H1 (cell line): Measurements from ENCODE around the gene DDAH2. TPM values are rescaled to one million over a fixed set of nuclear protein-coding genes. Genes with fewer than 3 reads are reported as not detected.
A peak's percentile ranks its signal among the peaks of the same experiment; 100 is the strongest.

Source experiments
- CTCF ChIA-PET: fragments of 300-600 bp; sonication (Branson Sonifier 250); formaldehyde crosslinking; loops from one replicate; lab custom pipeline; 2021; ENCODE audit not compliant: partially characterized antibody; lab: Charles Lee
- POLR2A ChIA-PET: fragments of 300-600 bp; sonication (Branson Sonifier 250); formaldehyde crosslinking; loops from one replicate; lab custom pipeline; 2021; ENCODE audit warnings: inconsistent platforms; ENCODE audit not compliant: partially characterized antibody; lab: Charles Lee
- DNase-seq, 2 experiments: peaks; one replicate each; pipeline versions ENCODE4 v3.0.0 to v3.0.0-alpha.2; 2010 to 2022; ENCODE audit warnings: low spot score in 2 of 2, low read depth in 1 of 2, mixed read lengths in 1 of 2
- FAIRE-seq: peaks from 2 replicates; lab custom pipeline; 2011; peaks lifted over from hg19 to GRCh38; lab: Jason Lieb, UNC
- H2AFZ ChIP-seq: 2 replicates; pipeline ENCODE4 v1.8.1; 2012; ENCODE audit warnings: low read length, inconsistent platforms
- H2AK5ac ChIP-seq: 2 replicates; pipeline ENCODE4 v1.6.1; 2013; ENCODE audit warnings: low read depth, low read length
- H2BK120ac ChIP-seq: replicated peaks from 2 replicates; pipeline ENCODE3; 2013; ENCODE audit warnings: low read depth, low read length, inconsistent platforms
- H2BK12ac ChIP-seq: 2 replicates; pipeline ENCODE4 v1.6.1; 2013; ENCODE audit warnings: low read depth, low read length
- H2BK15ac ChIP-seq: 2 replicates; pipeline ENCODE4 v1.6.1; 2013; ENCODE audit warnings: low read length
- H2BK20ac ChIP-seq: 2 replicates; pipeline ENCODE4 v1.6.1; 2013; ENCODE audit warnings: low read length
- H2BK5ac ChIP-seq: 2 replicates; pipeline ENCODE4 v1.6.1; 2013; ENCODE audit warnings: low read depth, low read length
- H3K14ac ChIP-seq: 2 replicates; pipeline ENCODE4 v1.6.1; 2013; ENCODE audit warnings: inconsistent platforms; ENCODE audit not compliant: insufficient read length
- H3K18ac ChIP-seq: 2 replicates; pipeline ENCODE4 v1.6.1; 2013; ENCODE audit warnings: low read length; ENCODE audit errors: extremely low read depth
- H3K23ac ChIP-seq: 2 replicates; pipeline ENCODE4 v1.6.1; 2013; ENCODE audit warnings: inconsistent platforms; ENCODE audit not compliant: insufficient read length
- H3K23me2 ChIP-seq: 2 replicates; pipeline ENCODE4 v1.6.1; 2013; ENCODE audit warnings: low read depth, low read length
- H3K27ac ChIP-seq: 2 replicates; pipeline ENCODE4 v1.6.1; 2011; ENCODE audit warnings: low read depth, low read length, inconsistent platforms
- H3K27me3 ChIP-seq, 4 experiments: replicated peaks in 1 of 4; 1 replicate in 1 of 4; 2 replicates in 3 of 4; pipeline versions ENCODE4 v1.6.1 to v1.8.1; 2011 to 2013; ENCODE audit warnings: low read length in 3 of 4, mild to moderate bottlenecking in 3 of 4, inconsistent platforms in 2 of 4, mixed read lengths in 2 of 4, moderate library complexity in 1 of 4; ENCODE audit not compliant: control insufficient read depth in 3 of 4, insufficient read depth in 3 of 4; ENCODE audit errors: extremely low read depth in 1 of 4
- H3K36me3 ChIP-seq, 4 experiments: 2 replicates each; pipeline versions ENCODE4 v1.6.1 to v1.8.1; 2011 to 2013; ENCODE audit warnings: mild to moderate bottlenecking in 4 of 4, low read length in 3 of 4, moderate library complexity in 2 of 4, control low read depth in 1 of 4, inconsistent platforms in 1 of 4; ENCODE audit not compliant: insufficient read depth in 4 of 4, control insufficient read depth in 2 of 4
- H3K4ac ChIP-seq: replicated peaks from 2 replicates; pipeline ENCODE3; 2013; ENCODE audit warnings: low read length, low read depth, mixed read lengths, inconsistent platforms; ENCODE audit not compliant: insufficient read length
- H3K4me1 ChIP-seq, 4 experiments: replicated peaks in 1 of 4; 1 replicate in 1 of 4; 2 replicates in 3 of 4; pipeline versions ENCODE4 v1.6.1 to v1.8.1; 2011 to 2013; ENCODE audit warnings: low read length in 3 of 4, inconsistent platforms in 2 of 4, mixed read lengths in 1 of 4; ENCODE audit not compliant: insufficient read depth in 4 of 4, control insufficient read depth in 3 of 4
- H3K4me2 ChIP-seq, 2 experiments: 2 replicates each; pipeline versions ENCODE4 v1.6.1 to v1.8.1; 2011 to 2013; ENCODE audit warnings: low read depth in 2 of 2, low read length in 2 of 2, control low read depth in 1 of 2, inconsistent platforms in 1 of 2, mild to moderate bottlenecking in 1 of 2; ENCODE audit not compliant: insufficient read depth in 1 of 2
- H3K4me3 ChIP-seq, 4 experiments: fragments of 200-600, 300-600 bp in 1 of 4; sonication (generic), shearing (Covaris generic), sonication (Bioruptor Twin) in 1 of 4; 2 replicates each; pipeline versions ENCODE4 v1.5.1 to v1.8.1; 2011 to 2016; ENCODE audit warnings: low read length in 4 of 4, low read depth in 3 of 4, control low read depth in 2 of 4, inconsistent platforms in 2 of 4, mild to moderate bottlenecking in 2 of 4, mixed read lengths in 1 of 4, moderate library complexity in 1 of 4; ENCODE audit not compliant: insufficient read depth in 2 of 4; ENCODE audit errors: extremely low read depth in 1 of 4
- H3K56ac ChIP-seq: replicated peaks from 2 replicates; pipeline ENCODE3; 2013; ENCODE audit warnings: low read depth, mild to moderate bottlenecking, mixed read lengths, low read length, inconsistent platforms; ENCODE audit not compliant: insufficient read length
- H3K79me1 ChIP-seq: 2 replicates; pipeline ENCODE4 v1.6.1; 2013; ENCODE audit warnings: low read depth, low read length, control low read depth
- H3K79me2 ChIP-seq, 2 experiments: 2 replicates each; pipeline versions ENCODE4 v1.6.1 to v1.8.1; 2012 to 2013; ENCODE audit warnings: low read length in 2 of 2, mild to moderate bottlenecking in 2 of 2, inconsistent platforms in 1 of 2; ENCODE audit not compliant: insufficient read depth in 2 of 2, control insufficient read depth in 1 of 2
- H3K9ac ChIP-seq, 4 experiments: replicated peaks in 1 of 4; 1 replicate in 1 of 4; 2 replicates in 3 of 4; pipeline versions ENCODE4 v1.6.1 to v1.8.1; 2011 to 2013; ENCODE audit warnings: low read depth in 3 of 4, low read length in 3 of 4, control low read depth in 2 of 4, mild to moderate bottlenecking in 2 of 4, moderate library complexity in 2 of 4, inconsistent platforms in 1 of 4; ENCODE audit errors: extremely low read depth in 1 of 4
- H3K9me3 ChIP-seq, 2 experiments: 2 replicates each; pipeline versions ENCODE4 v1.6.1 to v1.8.1; 2012 to 2013; ENCODE audit warnings: mild to moderate bottlenecking in 2 of 2, moderate library complexity in 2 of 2, control low read depth in 1 of 2, inconsistent platforms in 1 of 2, low read depth in 1 of 2, low read length in 1 of 2, mixed read lengths in 1 of 2; ENCODE audit not compliant: insufficient read depth in 2 of 2
- H4K20me1 ChIP-seq, 2 experiments: replicated peaks in 1 of 2; 2 replicates each; pipeline versions ENCODE3 to v1.8.1; 2011 to 2013; ENCODE audit warnings: inconsistent platforms in 2 of 2, low read length in 2 of 2, mild to moderate bottlenecking in 1 of 2; ENCODE audit not compliant: insufficient read depth in 2 of 2, control insufficient read depth in 1 of 2
- H4K5ac ChIP-seq: 2 replicates; pipeline ENCODE4 v1.6.1; 2013; ENCODE audit warnings: low read length, low read depth, mixed read lengths, inconsistent platforms; ENCODE audit not compliant: insufficient read length
- H4K8ac ChIP-seq: 2 replicates; pipeline ENCODE4 v1.8.0; 2013; ENCODE audit warnings: mild to moderate bottlenecking, moderate library complexity, low read length, inconsistent platforms; ENCODE audit not compliant: insufficient read depth; ENCODE audit errors: extremely low read depth
- H4K91ac ChIP-seq: replicated peaks from 2 replicates; pipeline ENCODE3; 2013; ENCODE audit warnings: low read length, mixed read lengths, inconsistent platforms; ENCODE audit not compliant: insufficient read length
- ASH2L ChIP-seq: fragments of 200-600, 300-600 bp; sonication (generic); IDR thresholded peaks from one replicate; pipeline ENCODE4 v1.7.1; 2017; ENCODE audit warnings: low read length
- JUN ChIP-seq: IDR thresholded peaks from 2 replicates; pipeline ENCODE4 v1.6.1; 2011; ENCODE audit warnings: low read depth, mild to moderate bottlenecking, improper control_type of control experiment, low read length
- KDM5A ChIP-seq: fragments of 200-600 bp; IDR thresholded peaks from 2 replicates; pipeline ENCODE4 v1.7.1; 2012; ENCODE audit warnings: mild to moderate bottlenecking, low read length, inconsistent platforms, mixed read lengths
- SP1 ChIP-seq: IDR thresholded peaks from 2 replicates; pipeline ENCODE4 v1.6.1; 2011; ENCODE audit warnings: low read depth, low read length
- TAF1 ChIP-seq: IDR thresholded peaks from 2 replicates; pipeline ENCODE4 v1.6.1; 2011; ENCODE audit warnings: mild to moderate bottlenecking, low read depth, low read length
- TCF12 ChIP-seq: IDR thresholded peaks from 2 replicates; pipeline ENCODE4 v1.6.1; 2011; ENCODE audit warnings: low read depth, mild to moderate bottlenecking, low read length
- WGBS, 2 experiments: shearing (Covaris generic) in 1 of 2; methylation state at CpG; one replicate each; pipeline versions ENCODE4 v1.1.6 to v1.1.7; 2013 to 2015; ENCODE audit warnings: low lambda C conversion rate in 2 of 2, mixed read lengths in 2 of 2, inconsistent platforms in 1 of 2, low coverage in 1 of 2, missing lambda C conversion rate in 1 of 2; ENCODE audit not compliant: insufficient replicate concordance in 2 of 2, insufficient coverage in 1 of 2, insufficient read length in 1 of 2; ENCODE audit errors: extremely low coverage in 1 of 2, missing lambda C conversion rate in 1 of 2; 5-methylcytosine and 5-hydroxymethylcytosine counted together
- polyA plus RNA-seq, 7 experiments: library from polyadenylated mRNA; depleted of rRNA in 3 of 7; stranded (reverse) in 5 of 7; unstranded in 2 of 7; fragments of >200 nt in 5 of 7; fragments of 200-250 nt in 2 of 7; gene quantifications; 1 replicate in 5 of 7; 2 replicates in 1 of 7; 4 replicates in 1 of 7; pipeline versions ENCODE4 v1.2.1 to v1.2.3, GENCODE V29; 2011 to 2013; ENCODE audit warnings: missing spikeins in 2 of 7, mixed read lengths in 2 of 7
- total RNA-seq: library from RNA; stranded (reverse); fragmentation: NEBNext Ultra II Directional; extraction: Animal tissue kit (Norgen Biotek cat#: 25700); gene quantifications from 2 replicates; pipeline ENCODE4 v1.2.1, GENCODE V29; 2021
- TF ChIP-seq, protein P1 (sequence below): IDR thresholded peaks from 2 replicates; pipeline ENCODE4 v1.6.1; 2012; ENCODE audit warnings: low read length, inconsistent platforms

DDAH2 gene
- total and polyA plus RNA-seq, 2 of the 8 experiments (the other 6 are each of a cell fraction or from before 2014, with no cell fraction given): 53.3 to 73.5 TPM

DNA sequence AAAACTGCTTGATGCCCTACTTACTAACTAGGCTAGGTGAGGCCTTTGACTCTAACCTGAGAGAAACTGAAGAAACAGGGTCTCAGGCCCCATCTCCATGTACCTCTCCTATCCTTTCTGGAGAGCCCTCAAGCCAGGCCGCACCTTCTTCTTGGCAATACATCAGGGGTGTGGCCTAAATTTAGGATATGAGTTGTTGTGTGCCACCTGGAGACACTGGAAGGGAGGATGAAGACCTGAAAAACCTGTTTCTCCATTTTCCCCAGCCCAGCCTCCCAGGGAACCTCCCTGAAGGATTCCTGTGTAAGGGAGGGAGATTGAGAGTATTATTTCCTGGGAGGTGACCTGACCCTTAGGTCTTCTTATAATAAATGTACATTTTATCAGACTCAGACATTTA is 10.8 kb downstream of the DDAH2 start:
- Histone ChIP-seq H3K4ac (no peak overlapping the region), H2BK20ac (no peak overlapping the region), H2BK5ac (no peak overlapping the region), H2AFZ (no peak overlapping the region), H3K4me1 (peaks cover 11 to 29% (median 27%) of the 10 kb centered on the region in 4 experiments), H3K9me3 (no peaks in the 10 kb centered on the region), H3K36me3 (no peaks in the 10 kb centered on the region)
- CTCF ChIA-PET: interaction anchor here (1.0 to 1.4 kb wide), 5 partner anchors 12 to 73 kb away, joined by 3 to 5 read pairs (median 3); partner anchors contain the start of gene LY6G5B
- peak; percentile 43 for TF ChIP-seq ASH2L
- TF ChIP-seq JUN: no peak
- TF ChIP-seq, protein P1, sequence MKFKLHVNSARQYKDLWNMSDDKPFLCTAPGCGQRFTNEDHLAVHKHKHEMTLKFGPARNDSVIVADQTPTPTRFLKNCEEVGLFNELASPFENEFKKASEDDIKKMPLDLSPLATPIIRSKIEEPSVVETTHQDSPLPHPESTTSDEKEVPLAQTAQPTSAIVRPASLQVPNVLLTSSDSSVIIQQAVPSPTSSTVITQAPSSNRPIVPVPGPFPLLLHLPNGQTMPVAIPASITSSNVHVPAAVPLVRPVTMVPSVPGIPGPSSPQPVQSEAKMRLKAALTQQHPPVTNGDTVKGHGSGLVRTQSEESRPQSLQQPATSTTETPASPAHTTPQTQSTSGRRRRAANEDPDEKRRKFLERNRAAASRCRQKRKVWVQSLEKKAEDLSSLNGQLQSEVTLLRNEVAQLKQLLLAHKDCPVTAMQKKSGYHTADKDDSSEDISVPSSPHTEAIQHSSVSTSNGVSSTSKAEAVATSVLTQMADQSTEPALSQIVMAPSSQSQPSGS: no peak
- TF ChIP-seq SP1: peak; percentile 72
- no peak for TF ChIP-seq TAF1
- 0 out of 2 replicates have a peak, but pooled peaks have one; percentile 22 for TF ChIP-seq TCF12
- TF ChIP-seq KDM5A: no peak
- TF ChIP-seq, all 59 proteins: peak for 3
- WGBS, 2 experiments: 70% methylated on average over 1 of the region's 1 CpG; no CpG with 5 or more reads in 1 of the 2 experiments
- no peak overlapping the region for H2AK5ac ChIP-seq
- no peaks in the 10 kb centered on the region for H4K20me1 ChIP-seq
- no peaks in the 10 kb centered on the region for H3K23me2 ChIP-seq
- H3K27ac ChIP-seq: no peak overlapping the region
- no peak overlapping the region for H2BK15ac ChIP-seq
- FAIRE-seq (no peak), DNase-seq (no peak)
- H3K4me3 ChIP-seq: peak overlapping the region in 2 of 4 experiments; percentile 9 to 20; a peak in 3 of 8 replicates
- H3K27me3 ChIP-seq: no peaks in the 10 kb centered on the region; a peak in 1 of 7 replicates
- H2BK120ac ChIP-seq: no peak overlapping the region
- no peak overlapping the region for H3K14ac ChIP-seq
- no peak overlapping the region for H3K18ac ChIP-seq
- 0 out of 4 replicates have a peak overlapping the region, but pooled peaks of 1 of the 2 experiments have one; percentile 45 for H3K4me2 ChIP-seq
- H4K5ac ChIP-seq: no peak overlapping the region
- H3K79me2 ChIP-seq: no peaks in the 10 kb centered on the region
- H4K91ac ChIP-seq: no peak overlapping the region
- POLR2A ChIA-PET: interaction anchor here (1.0 to 3.5 kb wide), 3 partner anchors 17 to 78 kb away, joined by 3 to 10 read pairs (median 5); partner anchors contain the start of gene MSH5
- H3K23ac ChIP-seq: no peak overlapping the region
- H3K9ac ChIP-seq: no peak overlapping the region
- H4K8ac ChIP-seq: no peak overlapping the region
- H3K56ac ChIP-seq: no peak overlapping the region
- no peak overlapping the region for H2BK12ac ChIP-seq
- no peaks in the 10 kb centered on the region for H3K79me1 ChIP-seq
